Activated CD4-positive, alpha-beta T cell treated with anti-CD3 and anti-CD28 coated beads for 4 hours (primary cell): Measurements from ENCODE around the gene LGR4.
"Not testable (repeated sequence)": the region's sequence is repeated elsewhere in the genome, so short reads cannot be mapped to it uniquely, and the experiment has no call there.

Experiments
- DNase-seq, 2 donors: peaks; one replicate each; pipeline ENCODE4 v3.0.0-alpha.2; 2020

The LGR4 gene

DNA sequence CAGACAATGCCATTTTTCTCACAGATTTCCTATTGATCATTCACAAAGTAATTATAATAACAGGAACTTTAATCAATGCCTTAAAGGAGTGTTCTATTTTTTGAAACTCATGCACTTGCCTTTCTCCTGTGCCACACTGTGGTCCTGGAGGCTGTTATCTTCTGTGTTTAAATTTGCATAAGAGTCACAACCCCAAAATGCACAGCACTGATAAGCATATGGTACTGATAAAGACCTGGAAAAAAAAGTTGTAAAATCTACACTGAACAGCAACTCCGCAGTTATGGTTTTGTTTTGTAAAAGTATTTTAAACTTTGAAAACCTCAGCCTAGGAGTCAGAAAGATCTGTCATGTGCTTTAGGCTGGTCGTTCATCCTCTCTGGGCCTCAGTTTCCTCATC is 100.4 kb downstream of the LGR4 start:
- DNase-seq: no peak

DNA sequence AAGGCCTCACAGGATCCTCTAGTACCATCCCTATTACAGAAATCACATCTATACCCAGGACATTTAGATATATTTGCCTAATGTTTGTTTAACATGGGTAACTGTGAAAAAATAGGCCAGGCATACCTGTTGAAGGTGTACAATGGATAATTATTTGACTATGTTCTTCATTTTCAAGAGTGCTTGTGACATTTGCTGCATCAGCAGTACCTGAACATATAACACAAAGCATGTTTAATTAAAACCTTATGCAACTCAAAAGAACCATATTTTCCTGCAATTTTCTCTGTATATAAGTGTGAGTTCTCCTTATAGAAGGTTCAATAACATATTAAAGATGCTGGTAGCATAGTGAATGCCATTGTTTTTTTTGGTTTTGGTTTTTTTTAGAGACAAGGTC is 101.1 kb downstream of the LGR4 start:
- DNase-seq: no peak

DNA sequence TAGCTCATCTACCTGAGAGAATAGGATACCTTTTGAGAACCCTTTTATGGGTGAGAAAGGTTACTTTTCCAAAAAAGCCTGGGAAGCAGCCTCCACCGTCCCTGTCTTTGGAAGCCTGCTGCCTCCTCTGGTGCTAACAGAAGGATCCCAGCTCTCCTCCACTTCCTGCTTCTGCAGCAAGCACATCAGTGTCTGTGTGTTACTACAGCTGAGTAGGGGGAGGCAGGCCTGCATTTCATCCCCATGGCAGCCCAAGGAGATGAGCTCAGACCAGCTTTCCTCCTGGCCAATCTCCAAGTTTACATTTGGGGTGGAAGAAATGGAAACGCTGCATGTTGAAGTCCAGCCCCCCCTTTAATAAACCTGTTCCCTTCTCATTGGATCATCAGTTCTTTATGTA is 102.2 kb downstream of the LGR4 start:
- no peak for DNase-seq

DNA sequence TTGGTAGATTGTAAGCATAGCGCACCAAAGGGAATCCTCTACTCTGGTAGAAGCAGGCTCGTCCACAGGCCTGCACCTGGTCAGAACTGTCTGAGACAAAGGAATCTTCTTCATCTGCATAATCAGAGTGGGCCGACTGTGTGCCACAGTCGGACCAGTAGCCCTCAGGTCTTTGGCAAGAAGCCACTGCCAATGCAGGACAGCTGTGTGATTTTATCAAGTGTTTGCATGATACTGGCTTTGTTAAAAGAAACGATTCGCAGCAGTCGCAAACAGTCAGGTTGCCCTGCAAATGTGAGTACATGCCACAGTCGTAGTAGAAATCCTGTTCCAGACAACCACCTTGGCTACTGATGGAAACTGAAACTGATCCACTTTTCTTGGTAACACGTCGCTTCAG is 104.7 kb downstream of the LGR4 start:
- DNase-seq: no peak

DNA sequence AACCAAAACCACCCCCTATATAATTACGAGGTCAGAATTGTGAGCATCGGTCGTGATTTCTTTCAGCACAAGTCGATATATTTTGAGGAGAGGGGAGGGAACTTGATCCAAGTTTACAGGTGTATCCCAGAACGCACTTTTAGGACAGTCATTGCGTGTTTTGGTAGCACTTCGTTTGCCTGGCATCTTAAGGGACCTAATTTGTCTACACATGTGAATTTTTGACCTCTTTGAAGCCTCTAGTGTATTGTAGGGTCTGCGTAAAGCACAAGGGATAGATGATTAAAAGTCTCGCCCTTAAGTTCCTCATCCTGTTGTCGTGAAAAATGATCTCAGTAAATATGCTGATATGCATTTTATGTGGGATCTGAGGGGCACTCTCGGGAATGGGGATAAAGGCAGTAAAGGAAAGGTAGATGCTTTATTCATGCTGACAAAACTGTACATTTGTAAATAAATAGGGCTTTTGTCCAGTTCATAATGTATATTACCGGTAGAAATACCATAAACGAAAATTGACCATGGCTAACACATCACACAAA is 108.9 kb downstream of the LGR4 start:
- no peak for DNase-seq

DNA sequence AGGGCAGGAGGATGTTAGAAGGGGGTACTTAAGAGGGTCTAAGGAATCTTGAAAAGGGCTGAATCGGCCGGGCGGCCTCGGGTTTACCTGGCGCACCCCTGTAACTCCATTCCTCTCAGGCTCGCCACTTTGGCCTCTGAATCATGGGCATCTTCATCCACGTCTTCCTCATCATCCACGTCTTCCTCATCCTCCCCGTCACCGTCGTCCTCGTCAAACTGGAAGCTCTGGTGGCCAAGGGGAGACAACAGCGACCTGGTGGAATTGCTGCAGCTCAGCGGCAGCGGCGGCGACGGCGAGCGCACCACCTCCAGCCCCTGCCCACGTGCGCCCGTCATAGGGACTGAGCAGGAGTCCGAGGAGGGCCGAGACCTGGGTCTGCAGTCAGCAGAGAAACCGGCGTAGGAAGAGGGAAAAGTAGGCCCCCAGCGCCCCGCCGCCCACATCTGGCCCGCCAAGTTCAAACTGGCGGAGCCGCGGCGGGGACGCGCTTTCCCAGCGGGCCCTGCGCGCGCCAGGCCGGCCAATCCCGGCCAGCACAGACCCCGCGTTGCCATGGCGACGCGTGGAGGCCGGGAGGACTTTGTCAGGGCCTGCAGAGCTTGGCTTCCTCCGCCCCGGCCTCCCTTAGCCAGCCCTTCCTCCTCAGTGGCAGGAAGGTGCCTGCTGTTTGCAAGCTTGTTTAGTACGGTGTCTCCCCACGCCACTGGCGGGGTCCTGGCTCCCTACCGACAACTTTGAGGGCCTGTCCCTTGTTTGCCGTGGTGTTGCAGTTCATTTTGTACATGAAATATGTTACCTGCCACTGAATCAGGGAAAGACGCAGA is 109.6 kb downstream of the LGR4 start, which contains the start of gene CCDC34:
Gene CCDC34, minus strand, starts transcription at position 467 of the 827 bp plus-strand sequence. Its CDS starts 21 bp downstream, at position 446.
- peak; percentile 78 to 84 for DNase-seq

DNA sequence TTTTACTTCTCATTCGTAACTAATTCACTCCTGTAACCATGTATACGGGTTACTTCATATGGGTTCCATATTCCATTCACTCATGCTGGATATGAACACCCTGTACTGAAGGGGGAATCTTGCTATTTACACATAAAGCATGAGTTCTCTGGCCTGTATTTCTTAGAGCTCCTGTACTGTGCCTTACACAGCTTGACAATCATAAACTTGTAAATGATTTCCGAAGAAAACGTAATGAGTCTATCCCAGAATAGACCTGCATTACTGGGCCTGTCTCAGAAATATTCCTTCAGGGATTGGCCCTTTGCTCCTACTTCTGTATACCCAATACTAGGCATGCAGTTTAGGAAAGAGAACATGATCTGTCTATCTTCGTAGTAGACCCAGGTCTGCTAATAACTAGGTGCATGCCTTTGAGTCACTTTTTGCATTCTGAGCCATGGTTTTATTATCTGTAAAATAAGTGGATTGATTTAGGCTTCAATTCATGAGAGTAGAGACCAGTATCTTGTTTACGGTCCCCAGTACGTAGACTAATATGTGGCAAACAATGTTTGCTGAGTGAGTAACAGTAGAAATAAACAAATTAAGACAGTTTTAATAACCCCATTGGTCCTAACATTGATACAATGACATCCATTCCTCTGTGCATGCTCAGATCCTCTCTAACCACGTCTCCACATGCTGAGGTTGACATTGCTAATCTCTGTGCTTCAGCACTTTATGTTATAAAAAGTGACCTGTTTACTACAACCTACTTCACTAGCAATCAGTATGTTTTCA is 110.8 kb downstream of the LGR4 start:
- no peak for DNase-seq

DNA sequence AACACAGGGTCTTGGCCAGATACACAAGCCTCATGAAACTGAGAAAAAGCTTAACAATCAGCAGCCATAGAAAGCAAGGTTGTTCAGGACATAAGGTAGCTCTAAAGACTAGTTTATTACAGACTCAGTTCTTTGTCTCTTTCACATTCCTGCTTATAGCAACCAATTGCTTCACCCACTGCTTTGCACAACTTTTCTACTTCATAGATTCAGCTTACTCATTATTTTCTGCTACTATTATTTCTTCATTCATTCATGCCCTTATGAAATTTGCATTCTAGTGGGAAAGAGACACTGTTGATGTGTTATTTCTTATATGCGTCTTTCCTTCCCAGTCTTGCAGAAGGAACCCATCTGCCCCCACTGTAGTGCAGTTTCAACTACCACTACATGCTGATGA is 114.3 kb downstream of the LGR4 start:
- DNase-seq: no peak

DNA sequence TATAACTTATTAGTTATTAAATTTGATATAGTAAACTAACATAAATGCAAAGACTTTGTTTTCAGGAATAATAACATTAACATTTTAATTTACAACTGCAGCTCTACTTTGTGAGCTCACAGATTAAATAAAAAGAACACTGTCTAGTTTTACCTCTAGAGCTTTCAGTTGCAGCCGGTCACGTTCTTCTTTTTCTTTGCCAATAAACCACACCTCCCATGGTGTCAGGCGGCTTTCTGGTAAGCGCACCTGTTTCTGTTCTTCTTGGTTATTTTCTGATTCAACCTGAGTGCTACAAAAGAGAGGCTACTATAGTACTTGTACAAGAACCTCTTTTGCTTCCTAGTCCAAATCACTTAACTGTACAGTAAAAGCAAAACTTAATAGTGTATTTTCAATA is 115.3 kb downstream of the LGR4 start:
- DNase-seq: no peak

DNA sequence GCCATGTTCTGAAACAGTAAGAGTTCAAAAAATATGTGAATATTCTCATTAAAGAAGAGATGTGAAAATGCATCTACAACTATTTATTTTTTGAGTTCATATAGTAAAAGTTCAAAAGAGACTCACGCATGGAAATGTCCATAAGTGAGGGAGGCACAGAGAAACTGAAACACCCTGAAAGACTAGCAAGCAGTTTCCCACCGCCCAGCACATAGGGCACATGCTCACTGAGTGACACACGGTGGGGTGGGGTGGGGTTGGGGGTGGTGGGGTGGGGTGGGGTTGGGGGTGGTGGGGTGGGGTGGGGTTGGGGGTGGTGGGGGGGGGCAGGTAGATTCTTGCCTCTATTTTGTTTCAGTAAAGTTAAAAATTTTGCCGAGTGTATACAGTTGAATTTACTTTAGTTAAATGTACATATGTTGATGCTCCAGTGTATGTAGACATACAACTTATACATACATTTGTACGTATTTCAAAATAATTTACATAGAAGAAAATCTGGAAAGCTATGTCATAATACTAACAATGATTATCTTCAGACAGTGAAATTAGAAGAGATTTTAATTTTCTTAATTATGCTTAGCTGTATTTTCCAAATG is 115.9 kb downstream of the LGR4 start:
- DNase-seq: no peak

DNA sequence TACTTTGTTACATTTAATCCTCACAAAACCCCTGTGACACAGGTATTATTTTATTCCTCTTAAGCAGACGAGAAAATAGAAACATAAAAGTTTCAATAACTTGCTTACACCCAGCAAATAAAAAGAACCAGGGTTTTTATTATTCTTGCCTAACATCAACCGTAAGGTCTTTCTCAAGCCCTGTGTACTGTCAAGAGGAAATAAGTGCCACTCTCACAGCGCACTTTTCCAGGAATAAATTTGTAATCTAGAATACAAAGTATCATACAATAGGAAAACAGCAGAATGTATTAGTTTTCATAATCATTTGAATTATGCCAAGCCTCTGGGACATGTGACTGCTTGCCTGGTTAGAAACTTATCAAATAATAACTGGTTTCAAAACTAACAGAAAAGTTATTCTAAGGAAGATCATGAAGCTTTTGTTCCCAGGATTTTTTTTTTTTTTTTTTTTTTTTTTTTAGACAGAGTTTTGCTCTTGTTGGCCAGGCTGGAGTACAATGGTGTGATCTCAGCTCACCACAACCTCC is 117.0 kb downstream of the LGR4 start:
- no peak for DNase-seq

DNA sequence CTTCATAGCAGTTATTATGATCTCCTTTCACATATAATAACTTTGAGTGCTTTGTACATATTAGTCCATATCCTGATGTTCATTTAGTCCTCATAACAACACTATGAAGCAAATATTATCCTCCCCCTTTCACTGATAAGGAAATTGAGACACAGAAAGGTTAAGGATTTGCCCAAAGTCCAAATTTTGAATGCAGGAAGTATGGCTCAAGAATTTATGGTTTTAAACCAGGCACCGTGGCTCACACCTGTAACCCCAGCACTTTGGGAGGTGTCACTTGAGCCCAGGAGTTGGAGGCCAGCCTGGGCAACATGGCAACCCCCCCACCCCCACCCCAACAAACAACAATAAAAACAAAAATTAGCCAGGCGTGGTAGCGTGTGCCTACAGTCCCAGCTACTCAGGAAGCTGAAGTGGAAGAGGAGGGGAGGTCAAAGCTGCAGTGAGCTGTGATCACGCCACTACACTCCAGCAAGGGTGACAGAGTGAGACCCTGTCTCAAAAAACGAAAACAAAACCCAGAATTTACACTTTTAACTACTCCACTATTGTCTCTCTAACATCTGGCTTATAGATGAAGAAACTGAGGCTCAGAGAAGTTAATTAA is 118.1 kb downstream of the LGR4 start:
- DNase-seq: no peak

DNA sequence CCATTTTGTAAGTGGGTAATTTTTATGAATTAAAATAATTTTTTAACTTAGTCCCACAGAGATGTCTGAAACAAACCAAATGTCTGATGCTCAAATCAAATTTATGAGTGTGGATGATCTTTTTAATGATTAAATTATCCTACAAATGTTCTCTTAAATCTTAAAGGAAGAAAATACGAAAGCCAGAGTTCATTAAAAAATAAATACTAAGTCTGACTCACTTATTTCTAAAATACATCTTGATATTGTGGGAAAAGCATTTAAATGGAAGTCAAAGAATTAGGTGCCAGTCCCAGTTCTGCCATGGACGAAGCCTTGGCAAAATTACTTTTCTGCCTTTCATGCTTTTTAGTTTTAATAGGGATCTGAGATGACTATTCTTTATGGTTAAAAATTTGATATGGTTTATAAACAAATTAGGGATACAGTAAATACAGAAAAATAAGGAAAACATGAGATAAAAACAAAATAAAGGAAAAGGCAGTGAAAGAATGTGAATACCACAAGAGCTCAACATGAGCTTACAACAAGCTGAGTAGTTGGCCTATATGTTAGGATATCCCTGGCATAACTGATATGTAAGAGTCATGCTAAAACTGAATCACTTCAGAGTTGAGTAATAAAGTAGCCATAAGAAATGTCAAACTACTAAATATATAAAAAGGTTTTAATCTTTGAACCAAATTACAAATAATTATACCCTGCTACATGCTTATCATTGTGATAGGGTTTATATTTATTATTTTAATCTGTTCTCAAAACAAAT is 118.8 kb downstream of the LGR4 start:
- no peak for DNase-seq

DNA sequence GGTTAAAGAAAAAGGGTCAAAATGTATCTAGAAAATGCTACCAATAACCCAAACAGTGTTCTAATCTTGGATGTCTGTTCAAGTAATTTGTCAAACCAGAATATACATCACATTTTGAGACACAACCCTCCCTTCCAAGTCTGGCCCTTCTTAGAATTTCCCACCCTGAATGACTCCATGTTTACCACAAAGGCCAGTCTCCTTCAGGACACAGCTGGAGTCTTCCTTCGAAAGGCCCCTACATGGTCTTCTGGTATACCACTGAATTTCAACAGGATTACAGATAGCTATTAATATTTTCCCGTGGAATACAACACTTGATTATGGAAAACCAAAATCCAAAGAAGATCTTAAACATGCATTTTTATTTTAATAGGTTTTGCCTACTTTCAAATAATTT is 119.8 kb downstream of the LGR4 start:
- no peak for DNase-seq

DNA sequence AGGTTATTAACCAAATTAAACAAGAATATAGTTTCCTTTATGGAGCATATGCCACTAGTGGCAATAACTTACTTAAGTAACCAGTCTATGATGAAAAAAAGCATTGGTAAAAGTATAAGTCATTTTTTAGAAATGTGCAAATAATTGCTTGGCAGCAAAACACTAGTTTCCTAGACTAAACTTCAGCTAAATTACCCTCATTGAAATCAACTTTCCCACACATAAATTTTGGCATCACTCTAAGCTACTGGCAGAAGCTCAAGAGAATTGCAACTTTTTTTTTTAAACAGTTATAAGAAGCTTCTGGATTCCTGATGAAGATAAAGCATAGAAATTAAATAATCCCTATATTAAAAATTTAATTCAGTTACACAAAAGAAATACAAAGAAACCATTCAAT is 122.1 kb downstream of the LGR4 start:
- DNase-seq: no peak

DNA sequence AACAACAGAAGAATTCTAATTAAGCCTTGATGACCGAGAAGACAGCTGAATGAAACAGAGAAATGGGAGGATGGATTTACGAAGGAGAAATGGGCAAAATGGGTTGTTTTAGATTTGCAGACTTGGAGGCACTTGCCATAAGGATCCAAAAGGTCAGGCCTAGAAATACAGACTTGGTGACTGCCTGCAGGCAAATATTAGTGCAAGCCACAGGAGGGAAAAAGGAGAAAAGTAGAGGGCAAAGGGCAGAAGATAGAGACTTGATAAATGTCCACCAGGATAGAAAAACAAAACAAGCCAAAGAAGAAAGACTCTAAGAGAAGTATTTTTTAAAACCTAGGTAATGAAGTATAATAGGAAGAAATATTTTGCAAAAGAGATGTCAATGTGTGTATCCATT is 122.7 kb downstream of the LGR4 start:
- DNase-seq: no peak

DNA sequence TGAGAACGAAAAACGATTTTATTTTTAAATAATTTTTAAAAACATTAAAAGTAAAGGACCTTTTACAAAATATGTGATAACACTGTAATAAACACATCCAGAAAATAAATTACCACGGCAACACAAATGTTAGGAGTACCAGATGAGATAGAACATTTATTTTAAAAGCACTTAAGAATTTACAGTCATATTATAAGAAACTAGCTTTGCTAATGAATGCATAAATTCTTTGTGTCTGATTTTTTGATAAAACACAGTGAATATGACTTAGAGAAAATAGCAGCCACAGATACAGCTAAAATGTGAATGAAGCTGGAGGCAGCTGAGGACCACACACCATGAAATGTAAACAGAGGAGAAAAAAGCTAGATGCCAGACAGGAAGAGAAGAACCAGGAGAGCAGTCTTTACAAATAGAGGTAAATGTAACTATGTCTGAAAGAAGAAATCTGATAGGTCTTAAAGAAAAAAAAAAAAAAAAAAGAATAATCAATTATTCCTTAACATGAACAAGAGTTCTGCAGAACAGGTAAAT is 124.2 kb downstream of the LGR4 start:
- no peak for DNase-seq

DNA sequence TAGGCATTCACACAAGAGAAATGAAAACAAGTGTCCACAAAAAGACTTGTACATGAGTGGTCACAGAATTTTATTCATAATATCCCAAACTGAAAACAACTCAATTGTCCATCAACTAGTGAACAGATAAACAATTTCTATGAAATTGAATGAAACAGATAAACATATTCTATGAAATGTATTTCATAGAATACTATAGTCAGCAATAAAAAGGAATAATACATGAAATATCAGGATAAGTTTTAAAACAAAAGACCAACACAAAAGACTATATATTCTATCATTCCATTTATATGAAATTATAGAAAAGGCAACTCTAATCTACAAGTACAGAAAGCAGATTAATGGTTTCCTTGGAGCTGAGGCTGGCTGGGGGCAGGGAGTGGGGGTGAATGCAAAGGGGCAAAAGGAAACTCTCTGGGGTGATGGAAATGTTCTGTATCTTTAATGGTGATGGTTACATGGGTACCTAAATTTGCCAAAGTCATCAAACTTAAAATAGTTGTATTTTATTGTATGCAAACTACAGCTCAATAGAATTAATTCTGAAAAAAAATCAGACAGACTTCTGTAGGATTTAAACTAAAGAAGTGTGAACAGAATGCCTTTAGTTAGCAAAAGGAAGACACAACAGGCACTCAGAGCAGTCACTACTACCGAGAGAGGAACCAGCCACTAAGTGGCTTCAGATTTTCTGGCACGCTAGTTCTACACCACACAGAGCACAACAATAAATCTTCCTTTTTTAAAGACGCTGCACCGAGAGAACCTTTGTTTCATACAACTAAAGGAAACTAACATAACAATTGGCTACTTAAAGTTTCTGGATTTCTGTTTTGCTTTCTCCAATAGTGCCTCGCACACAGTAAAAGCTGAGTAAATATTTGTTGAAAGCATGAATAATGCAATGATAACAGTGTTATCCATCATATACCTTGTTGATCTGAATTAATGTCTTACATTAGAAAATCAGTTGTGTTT is 124.9 kb downstream of the LGR4 start:
- no peak for DNase-seq

DNA sequence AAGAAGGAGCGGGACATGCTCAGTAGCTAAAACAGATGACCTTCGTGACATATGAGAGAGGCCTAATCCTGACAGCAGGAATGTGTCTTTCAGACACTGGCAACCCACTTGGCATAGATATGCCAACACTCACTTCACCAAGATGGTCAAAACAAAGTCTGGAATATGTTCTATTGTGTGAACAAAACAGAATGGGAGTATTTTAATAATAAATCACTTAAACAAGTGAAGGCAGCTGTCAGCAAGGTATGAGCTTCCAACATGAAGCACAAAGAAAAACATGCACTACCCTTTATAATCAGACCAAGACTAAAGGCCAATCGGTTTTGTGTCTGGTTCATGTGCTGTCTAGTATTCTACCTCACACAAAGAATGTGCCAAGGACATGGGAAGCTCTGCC is 132.6 kb downstream of the LGR4 start:
- DNase-seq: no peak

DNA sequence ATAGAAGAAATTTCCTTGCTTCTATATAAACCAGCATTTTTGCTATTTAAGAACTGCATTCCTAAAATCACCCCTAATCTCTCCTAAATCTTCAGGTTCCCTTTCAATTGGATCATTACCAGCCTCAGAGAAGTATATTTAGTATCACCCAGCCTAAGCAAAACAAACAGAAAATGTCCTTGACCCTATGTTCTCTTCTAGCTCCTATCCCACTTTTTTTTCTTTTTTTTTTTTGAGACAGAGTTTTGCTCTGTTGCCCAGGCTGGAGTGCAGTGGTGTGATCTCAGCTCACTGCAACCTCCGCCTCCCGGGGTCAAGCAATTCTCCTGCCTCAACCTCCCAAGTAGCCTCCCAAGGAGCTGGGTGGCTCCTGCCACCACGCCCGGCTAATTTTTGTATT is 137.8 kb downstream of the LGR4 start:
- DNase-seq: not testable (repeated sequence)

DNA sequence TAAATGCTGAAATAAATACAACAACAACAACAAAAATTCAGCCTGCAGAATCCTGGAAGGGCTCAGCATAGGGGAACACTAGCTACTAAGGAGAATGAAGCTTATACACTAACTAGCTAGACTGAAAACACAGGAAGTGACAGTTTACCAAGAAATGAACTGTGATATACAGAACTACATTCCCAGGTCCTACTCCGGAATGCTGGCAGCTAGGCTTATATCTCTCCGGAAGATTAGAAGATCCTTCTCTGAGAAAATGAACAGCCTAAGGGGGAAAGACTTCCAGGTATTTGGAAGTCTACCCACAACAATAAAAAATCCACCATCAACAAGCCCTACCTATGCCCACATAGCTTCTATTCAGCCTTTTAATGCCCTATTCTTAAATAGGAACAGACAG is 140.6 kb downstream of the LGR4 start:
- DNase-seq: no peak
